ENCODE measurements around the gene WASHC4. TPM values are rescaled to one million over a fixed set of nuclear protein-coding genes. Genes with fewer than 3 reads are reported as not detected.
"Not testable (repeated sequence)": the region's sequence is repeated elsewhere in the genome, so short reads cannot be mapped to it uniquely, and the experiment has no call there.

The WASHC4 gene
- total RNA-seq, 1 experiment from 2014 or later: 28.7 TPM

- H3F3A ChIP-seq (ENCODE audit: insufficient read depth, low read depth); H4K20me1 ChIP-seq (ENCODE audit: insufficient read depth); H2AFZ ChIP-seq; DNase-seq; H3K27me3 ChIP-seq (ENCODE audit: insufficient read depth, low read depth); H3K79me2 ChIP-seq (ENCODE audit: low read depth); H3K4me3 ChIP-seq; intact Hi-C loops (cut with micrococcal nuclease; ENCODE audit: unreplicated experiment); H3K27ac ChIP-seq; BruUV-seq (replicated peaks); CTCF ChIA-PET; H3K9me2 ChIP-seq (ENCODE audit: insufficient read depth); POLR2A ChIA-PET (ENCODE audit: unreplicated experiment); H3K9me3 ChIP-seq (ENCODE audit: insufficient read depth, low read depth): not testable (repeated sequence)
- peak overlapping the region; percentile 61 for H3K4me2 ChIP-seq
- H3K36me3 ChIP-seq (ENCODE audit: low read depth): peaks cover 46% of the 10 kb centered on the region
- peaks cover 11% of the 10 kb centered on the region for H3K4me1 ChIP-seq (replicated peaks; ENCODE audit: insufficient read depth)
These were observed 76.4 kb downstream of the WASHC4 start for GRCh38 chr12:105183976-105184375.

GRCh38 chr12:105189293-105189692, 81.8 kb downstream of the WASHC4 start:
- H2AFZ ChIP-seq: no peak overlapping the region
- H3K27ac ChIP-seq: no peak overlapping the region
- H3F3A ChIP-seq (ENCODE audit: insufficient read depth, low read depth): peaks cover 1% of the 10 kb centered on the region; the same call in 1 of the 2 replicates
- CTCF ChIA-PET: no interaction called here
- no peak overlapping the region for H3K4me3 ChIP-seq
- no peaks in the 10 kb centered on the region for H4K20me1 ChIP-seq (ENCODE audit: insufficient read depth)
- H3K4me1 ChIP-seq (replicated peaks; ENCODE audit: insufficient read depth): peaks cover 4% of the 10 kb centered on the region
- intact Hi-C loops (cut with micrococcal nuclease; ENCODE audit: unreplicated experiment): no loop called here
- no TSS peak for BruUV-seq (replicated peaks)
- H3K4me2 ChIP-seq: no peak overlapping the region
- peaks cover 40% of the 10 kb centered on the region for H3K36me3 ChIP-seq (ENCODE audit: low read depth)
- no peaks in the 10 kb centered on the region for H3K27me3 ChIP-seq (ENCODE audit: insufficient read depth, low read depth)
- DNase-seq: no peak
- H3K9me2 ChIP-seq (ENCODE audit: insufficient read depth): no peaks in the 10 kb centered on the region
- H3K79me2 ChIP-seq (ENCODE audit: low read depth): no peaks in the 10 kb centered on the region
- no peak for TF ChIP-seq EZH2 (IDR thresholded peaks at IDR 0.05; ENCODE audit: low read depth)
- TF ChIP-seq CTCF (conservative IDR thresholded peaks at IDR 0.05): no peak
- no peaks in the 10 kb centered on the region for H3K9me3 ChIP-seq (ENCODE audit: insufficient read depth, low read depth)
- POLR2A ChIA-PET (ENCODE audit: unreplicated experiment): no interaction called here

- DNase-seq: no peak
- Histone ChIP-seq H4K20me1 (ENCODE audit: insufficient read depth) (no peaks in the 10 kb centered on the region), H3K4me1 (replicated peaks; ENCODE audit: insufficient read depth) (no peaks in the 10 kb centered on the region), H3F3A (ENCODE audit: insufficient read depth, low read depth) (no peaks in the 10 kb centered on the region), H2AFZ (no peak overlapping the region), H3K79me2 (ENCODE audit: low read depth) (no peaks in the 10 kb centered on the region), H3K4me3 (no peak overlapping the region), H3K27me3 (ENCODE audit: insufficient read depth, low read depth) (no peaks in the 10 kb centered on the region), H3K27ac (no peak overlapping the region), H3K36me3 (ENCODE audit: low read depth) (peaks cover 29% of the 10 kb centered on the region), H3K9me2 (ENCODE audit: insufficient read depth) (no peaks in the 10 kb centered on the region), H3K4me2 (no peak overlapping the region), H3K9me3 (ENCODE audit: insufficient read depth, low read depth) (no peaks in the 10 kb centered on the region)
- ChIA-PET CTCF (no interaction called here), POLR2A (ENCODE audit: unreplicated experiment) (interaction anchor here (0.6 kb wide), 1 partner anchor 104 kb away, joined by 5 read pairs; no protein-coding TSS in a partner anchor)
- no TSS peak for BruUV-seq (replicated peaks)
- intact Hi-C loops (cut with micrococcal nuclease; ENCODE audit: unreplicated experiment): no loop called here
- TF ChIP-seq CTCF (conservative IDR thresholded peaks at IDR 0.05) (no peak), EZH2 (IDR thresholded peaks at IDR 0.05; ENCODE audit: low read depth) (no peak)
These were observed 83.0 kb downstream of the WASHC4 start for GRCh38 chr12:105190530-105190929.

GRCh38 chr12:105192624-105193225, 85.2 kb downstream of the WASHC4 start:
- BruUV-seq (replicated peaks): no TSS peak
- no peak for DNase-seq
- TF ChIP-seq CTCF (conservative IDR thresholded peaks at IDR 0.05): no peak
- no peak for TF ChIP-seq EZH2 (IDR thresholded peaks at IDR 0.05; ENCODE audit: low read depth)
- Histone ChIP-seq H3K9me2 (ENCODE audit: insufficient read depth) (no peaks in the 10 kb centered on the region), H3K4me2 (no peak overlapping the region), H3K36me3 (ENCODE audit: low read depth) (peaks cover 10% of the 10 kb centered on the region; the same call in 1 of the 2 replicates), H3K9me3 (ENCODE audit: insufficient read depth, low read depth) (no peaks in the 10 kb centered on the region), H4K20me1 (ENCODE audit: insufficient read depth) (no peaks in the 10 kb centered on the region), H3K79me2 (ENCODE audit: low read depth) (no peaks in the 10 kb centered on the region), H3K4me1 (replicated peaks; ENCODE audit: insufficient read depth) (no peaks in the 10 kb centered on the region), H3K4me3 (no peak overlapping the region), H3F3A (ENCODE audit: insufficient read depth, low read depth) (no peaks in the 10 kb centered on the region), H2AFZ (no peak overlapping the region), H3K27ac (no peak overlapping the region), H3K27me3 (ENCODE audit: insufficient read depth, low read depth) (no peaks in the 10 kb centered on the region)
- intact Hi-C loops (cut with micrococcal nuclease; ENCODE audit: unreplicated experiment): no loop called here
- ChIA-PET POLR2A (ENCODE audit: unreplicated experiment) (no interaction called here), CTCF (no interaction called here)
